K562 (cell line): ENCODE results near the gene REEP2. TPM values are rescaled to one million over a fixed set of nuclear protein-coding genes. Genes with fewer than 3 reads are reported as not detected.

Experiments used
- CC2D1A ChIP-seq: fragments of 450-650 bp; IDR thresholded peaks from 2 replicates; pipeline ENCODE4 v1.6.1; 2017; ENCODE audit warnings: mild to moderate bottlenecking
- CHD1 ChIP-seq: fragments of 200-600 bp; sonication (generic); IDR thresholded peaks from one replicate; pipeline ENCODE4 v1.6.1; 2012; ENCODE audit warnings: mild to moderate bottlenecking, moderate library complexity, low read length, inconsistent platforms
- CHD4 ChIP-seq: fragments of 200-600 bp; sonication (generic); IDR thresholded peaks from 3 replicates; pipeline ENCODE4 v1.6.1; 2012; ENCODE audit warnings: low read depth, mild to moderate bottlenecking, mixed read lengths, low read length, inconsistent platforms; ENCODE audit not compliant: insufficient read depth, insufficient replicate concordance, poor library complexity, severe bottlenecking
- FUS ChIP-seq: fragments of 200-400 bp; formaldehyde crosslinking; optimal IDR thresholded peaks from 2 replicates; pipeline ENCODE3; 2017; ENCODE audit warnings: low read depth, low read length
- HDAC2 ChIP-seq: fragments of 450-650 bp; IDR thresholded peaks from 2 replicates; pipeline ENCODE4 v1.6.1; 2016; ENCODE audit warnings: mild to moderate bottlenecking
- JUN ChIP-seq, 2 experiments: sonication (generic) in 1 of 2; formaldehyde crosslinking in 1 of 2; IDR thresholded peaks; 2 replicates each; pipeline versions ENCODE4 v1.6.1 to v1.8.0; 2012 to 2022; ENCODE audit warnings: borderline replicate concordance in 2 of 2, mild to moderate bottlenecking in 2 of 2, improper control_type of control experiment in 1 of 2, low read depth in 1 of 2, low read length in 1 of 2, missing genetic modification reagents in 1 of 2
- LCOR ChIP-seq: sonication (generic); formaldehyde crosslinking; IDR thresholded peaks from 2 replicates; pipeline ENCODE4 v1.8.0; 2022; ENCODE audit warnings: mild to moderate bottlenecking, missing genetic modification reagents
- NFE2 ChIP-seq: IDR thresholded peaks from 2 replicates; pipeline ENCODE4 v1.6.1; 2014; ENCODE audit warnings: antibody characterized with exemption, low read depth
- NFXL1 ChIP-seq: fragments of 450-650 bp; formaldehyde crosslinking; IDR thresholded peaks from 2 replicates; pipeline ENCODE4 v1.4.0; 2021; ENCODE audit warnings: mild to moderate bottlenecking
- PHF8 ChIP-seq: fragments of 200-600 bp; sonication (generic); IDR thresholded peaks from 2 replicates; pipeline ENCODE4 v1.6.1; 2012; ENCODE audit warnings: mixed run types, mild to moderate bottlenecking, inconsistent platforms, low read length, moderate library complexity, borderline replicate concordance
- PML ChIP-seq: IDR thresholded peaks from 2 replicates; pipeline ENCODE4 v1.6.1; 2012; ENCODE audit warnings: low read length, inconsistent platforms
- RB1 ChIP-seq: fragments of 450-650 bp; IDR thresholded peaks from 2 replicates; pipeline ENCODE4 v1.6.1; 2017; ENCODE audit warnings: low read depth, mild to moderate bottlenecking
- SMARCA4 ChIP-seq: fragments of 450-650 bp; IDR thresholded peaks from 2 replicates; pipeline ENCODE4 v1.6.1; 2016
- SRSF7 ChIP-seq: fragments of 200-400 bp; formaldehyde crosslinking; optimal IDR thresholded peaks from 2 replicates; pipeline ENCODE3; 2017; ENCODE audit warnings: mild to moderate bottlenecking, low read depth, low read length
- STAT5A ChIP-seq: IDR thresholded peaks from 2 replicates; pipeline ENCODE4 v1.6.1; 2012; ENCODE audit warnings: low read length, inconsistent platforms, borderline replicate concordance
- ZNF589 ChIP-seq: fragments of 200-800 bp; sonication (Bioruptor generic); IDR thresholded peaks from 2 replicates; pipeline ENCODE4 v1.6.1; 2016; ENCODE audit warnings: low read depth, missing genetic modification characterization, missing compliant biosample characterization
- polyA plus RNA-seq, 8 experiments: library from polyadenylated mRNA; depleted of rRNA in 4 of 8; stranded (reverse) in 5 of 8; unstranded in 3 of 8; fragments of >200 nt; fragmentation: Nextera tagmentation in 2 of 8; fragmentation: Illumina TruSeq in 1 of 8; extraction: Ambion mirVana in 2 of 8; extraction: Trizol in 1 of 8; gene quantifications; 2 replicates each; pipeline versions ENCODE4 v1.2.1 to v1.2.3, GENCODE V29; 2011 to 2014; ENCODE audit warnings: inconsistent platforms in 1 of 8, missing spikeins in 1 of 8
- total RNA-seq, 7 experiments: library from RNA; depleted of rRNA in 6 of 7; stranded (reverse); fragments of >200 nt in 6 of 7; fragmentation: Illumina TruSeq in 2 of 7; extraction: Trizol in 2 of 7; gene quantifications; 2 replicates each; pipeline versions ENCODE4 v1.2.1 to v1.2.3, GENCODE V29; 2011 to 2021; ENCODE audit warnings: low replicate concordance in 1 of 7
- TF ChIP-seq, protein P1 (sequence below), 2 experiments: fragments of 450-650 bp; formaldehyde crosslinking in 1 of 2; IDR thresholded peaks; 2 replicates each; pipeline versions ENCODE4 v1.4.0 to v1.6.1; 2014 to 2020; ENCODE audit warnings: mild to moderate bottlenecking in 2 of 2, borderline replicate concordance in 1 of 2, low read depth in 1 of 2
- TF ChIP-seq, protein P2 (sequence below): sonication (generic); formaldehyde crosslinking; IDR thresholded peaks from 2 replicates; pipeline ENCODE4 v1.8.1; 2023; ENCODE audit warnings: mild to moderate bottlenecking, missing genetic modification reagents, moderate library complexity

The REEP2 gene
- total and polyA plus RNA-seq, 9 of the 15 experiments (the other 6 are each of a cell fraction or from before 2014, with no cell fraction given), result 0.03 to 1.1 (median 0.12) TPM; not detected in 1

DNA sequence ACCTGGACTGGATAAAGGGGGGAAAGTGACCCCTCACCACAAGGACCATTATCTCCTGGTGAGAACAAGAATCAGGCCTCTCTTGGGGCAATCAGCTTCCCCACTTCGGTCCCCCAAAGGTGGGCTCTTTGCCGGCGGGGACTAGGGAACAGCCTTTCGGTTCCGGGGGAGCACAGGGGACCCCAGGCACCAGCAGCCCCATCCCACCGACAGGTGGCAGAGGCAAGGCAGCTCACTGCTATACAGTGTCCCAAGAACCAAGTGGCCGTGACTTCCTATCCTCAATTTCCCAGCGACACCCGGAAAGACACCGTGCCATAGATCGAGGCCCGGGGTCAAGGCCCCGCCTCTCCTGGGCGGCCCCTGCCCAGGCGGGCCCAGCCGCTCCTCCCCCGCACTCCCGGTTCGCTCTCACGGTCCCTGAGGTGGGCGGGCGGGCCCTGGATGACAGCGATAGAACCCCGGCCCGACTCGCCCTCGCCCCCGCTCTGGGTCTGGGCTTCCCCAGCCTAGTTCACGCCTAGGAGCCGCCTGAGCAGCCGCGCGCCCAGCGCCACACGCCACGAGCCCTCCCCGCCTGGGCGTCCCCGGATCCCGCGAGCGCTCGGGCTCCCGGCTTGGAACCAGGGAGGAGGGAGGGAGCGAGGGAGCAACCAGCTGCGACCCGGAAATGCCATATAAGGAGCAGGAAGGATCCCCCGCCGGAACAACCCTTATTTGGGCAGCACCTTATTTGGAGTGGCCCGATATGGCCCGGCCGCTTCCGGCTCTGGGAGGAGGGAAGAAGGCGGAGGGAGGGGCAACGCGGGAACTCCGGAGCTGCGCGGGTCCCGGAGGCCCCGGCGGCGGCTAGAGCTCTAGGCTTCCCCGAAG is 25.8 kb downstream of the REEP2 start (continued):
- TF ChIP-seq, protein P1, sequence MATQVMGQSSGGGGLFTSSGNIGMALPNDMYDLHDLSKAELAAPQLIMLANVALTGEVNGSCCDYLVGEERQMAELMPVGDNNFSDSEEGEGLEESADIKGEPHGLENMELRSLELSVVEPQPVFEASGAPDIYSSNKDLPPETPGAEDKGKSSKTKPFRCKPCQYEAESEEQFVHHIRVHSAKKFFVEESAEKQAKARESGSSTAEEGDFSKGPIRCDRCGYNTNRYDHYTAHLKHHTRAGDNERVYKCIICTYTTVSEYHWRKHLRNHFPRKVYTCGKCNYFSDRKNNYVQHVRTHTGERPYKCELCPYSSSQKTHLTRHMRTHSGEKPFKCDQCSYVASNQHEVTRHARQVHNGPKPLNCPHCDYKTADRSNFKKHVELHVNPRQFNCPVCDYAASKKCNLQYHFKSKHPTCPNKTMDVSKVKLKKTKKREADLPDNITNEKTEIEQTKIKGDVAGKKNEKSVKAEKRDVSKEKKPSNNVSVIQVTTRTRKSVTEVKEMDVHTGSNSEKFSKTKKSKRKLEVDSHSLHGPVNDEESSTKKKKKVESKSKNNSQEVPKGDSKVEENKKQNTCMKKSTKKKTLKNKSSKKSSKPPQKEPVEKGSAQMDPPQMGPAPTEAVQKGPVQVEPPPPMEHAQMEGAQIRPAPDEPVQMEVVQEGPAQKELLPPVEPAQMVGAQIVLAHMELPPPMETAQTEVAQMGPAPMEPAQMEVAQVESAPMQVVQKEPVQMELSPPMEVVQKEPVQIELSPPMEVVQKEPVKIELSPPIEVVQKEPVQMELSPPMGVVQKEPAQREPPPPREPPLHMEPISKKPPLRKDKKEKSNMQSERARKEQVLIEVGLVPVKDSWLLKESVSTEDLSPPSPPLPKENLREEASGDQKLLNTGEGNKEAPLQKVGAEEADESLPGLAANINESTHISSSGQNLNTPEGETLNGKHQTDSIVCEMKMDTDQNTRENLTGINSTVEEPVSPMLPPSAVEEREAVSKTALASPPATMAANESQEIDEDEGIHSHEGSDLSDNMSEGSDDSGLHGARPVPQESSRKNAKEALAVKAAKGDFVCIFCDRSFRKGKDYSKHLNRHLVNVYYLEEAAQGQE (IDR thresholded peaks at IDR 0.05; ENCODE audit: borderline replicate concordance), result peak; percentile 8; the same call in 1 of the 2 replicates
- TF ChIP-seq, protein P1 (CRISPR knock-in tag; IDR thresholded peaks at IDR 0.05; ENCODE audit: low read depth), result no peak; the same call in none of the 2 replicates
- peak; percentile 71 for TF ChIP-seq PHF8
- TF ChIP-seq, protein P2, sequence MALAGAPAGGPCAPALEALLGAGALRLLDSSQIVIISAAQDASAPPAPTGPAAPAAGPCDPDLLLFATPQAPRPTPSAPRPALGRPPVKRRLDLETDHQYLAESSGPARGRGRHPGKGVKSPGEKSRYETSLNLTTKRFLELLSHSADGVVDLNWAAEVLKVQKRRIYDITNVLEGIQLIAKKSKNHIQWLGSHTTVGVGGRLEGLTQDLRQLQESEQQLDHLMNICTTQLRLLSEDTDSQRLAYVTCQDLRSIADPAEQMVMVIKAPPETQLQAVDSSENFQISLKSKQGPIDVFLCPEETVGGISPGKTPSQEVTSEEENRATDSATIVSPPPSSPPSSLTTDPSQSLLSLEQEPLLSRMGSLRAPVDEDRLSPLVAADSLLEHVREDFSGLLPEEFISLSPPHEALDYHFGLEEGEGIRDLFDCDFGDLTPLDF (CRISPR knock-in tag), result 0 out of 2 replicates have a peak, but pooled peaks have one; percentile 28
- peak; percentile 2 for TF ChIP-seq FUS
- TF ChIP-seq CHD4, result peak; percentile 74
- no peak; the same call in 1 of the 2 replicates for TF ChIP-seq SMARCA4
- no peak for TF ChIP-seq NFE2
- TF ChIP-seq SRSF7, result no peak
- TF ChIP-seq HDAC2, result no peak
- peak; percentile 28; the same call in 1 of the 2 replicates for TF ChIP-seq STAT5A
- TF ChIP-seq NFXL1, result no peak
- no peak; the same call in none of the 2 replicates for TF ChIP-seq LCOR (CRISPR knock-in tag)
- peak; percentile 98 for TF ChIP-seq CHD1
- 0 out of 2 replicates have a peak, but pooled peaks have one; percentile 42 for TF ChIP-seq PML
- peak; percentile 10; the same call in 1 of the 2 replicates for TF ChIP-seq RB1
- TF ChIP-seq CC2D1A, result 0 out of 2 replicates have a peak, but pooled peaks have one; percentile 22
- TF ChIP-seq JUN (IDR thresholded peaks at IDR 0.05; ENCODE audit: borderline replicate concordance, low read depth, low read length), result no peak; the same call in 1 of the 2 replicates
- TF ChIP-seq JUN (CRISPR knock-in tag; IDR thresholded peaks at IDR 0.05; ENCODE audit: borderline replicate concordance), result peak; percentile 86
- peak; percentile 48; the same call in 1 of the 2 replicates for TF ChIP-seq ZNF589 (CRISPR knock-in tag)
